Sigmoid colon (tissue), 4 donors: Measurements from ENCODE around the gene PSMG3.

Source experiments
- CTCF ChIP-seq, 4 experiments: fragments of 450-650 bp in 3 of 4; fragments of 200-600 bp in 1 of 4; IDR thresholded peaks; one replicate each; pipeline ENCODE4 v1.5.1; 2016 to 2019; ENCODE audit warnings: antibody characterized with exemption in 4 of 4, mild to moderate bottlenecking in 3 of 4, moderate library complexity in 2 of 4
- EP300 ChIP-seq, 4 donors: sonication (generic); formaldehyde crosslinking; IDR thresholded peaks; one replicate each; pipeline ENCODE4 v1.6.1; 2017; ENCODE audit warnings: antibody characterized with exemption in 4 of 4
- POLR2A ChIP-seq, 2 donors: fragments of 450-650 bp; IDR thresholded peaks; one replicate each; pipeline ENCODE4 v1.6.1; 2016; ENCODE audit warnings: antibody characterized with exemption in 2 of 2, mild to moderate bottlenecking in 2 of 2, moderate library complexity in 2 of 2

GRCh38 chr7:1601956-1602355 is 32.1 kb upstream of the PSMG3 start:
- TF ChIP-seq CTCF (IDR thresholded peaks at IDR 0.05) (no peak), EP300 (IDR thresholded peaks at IDR 0.05) (no peak), POLR2A (IDR thresholded peaks at IDR 0.05) (no peak)
